ENCODE measurements around the gene TK1.

The TK1 gene

DNA sequence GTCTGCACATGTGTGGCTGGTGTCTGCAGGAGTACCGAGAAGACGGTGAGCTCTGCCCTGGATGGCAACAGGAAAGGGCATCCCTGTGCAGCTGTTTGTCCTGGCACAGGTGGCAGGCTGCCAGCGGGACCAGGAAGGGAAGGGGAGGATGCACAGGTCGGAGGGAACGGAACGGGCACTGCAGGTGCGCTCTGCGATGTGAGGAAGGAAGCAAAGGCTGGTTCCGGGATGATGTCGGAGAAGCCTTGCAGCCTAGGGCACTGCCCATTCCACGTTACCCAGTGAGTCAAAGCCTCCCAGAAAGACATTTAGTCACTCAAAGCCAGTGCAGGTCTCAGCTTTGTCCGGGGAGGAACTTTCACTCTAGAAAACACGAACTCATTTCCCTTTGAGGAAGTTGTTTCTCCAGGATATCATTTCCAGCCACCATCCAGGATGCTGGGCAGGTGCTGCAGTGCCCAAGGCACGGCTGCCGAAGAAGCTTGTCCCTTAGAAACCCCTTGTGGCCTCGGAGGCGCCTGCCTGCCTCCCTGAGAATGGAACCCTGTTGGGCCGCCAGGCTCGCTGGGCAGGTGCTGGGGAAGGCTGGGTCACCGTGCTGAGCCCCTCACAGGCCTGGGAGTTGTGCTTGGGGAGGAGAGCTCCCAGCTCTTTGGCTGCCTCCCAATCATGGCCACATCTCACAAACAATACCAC is 40.1 kb upstream of the TK1 start:
- H3K36me3 ChIP-seq (ENCODE audit: control insufficient read depth, insufficient read depth, low read length) = no peaks in the 10 kb centered on the region
- H3K9ac ChIP-seq (ENCODE audit: low read length) = no peak overlapping the region

DNA sequence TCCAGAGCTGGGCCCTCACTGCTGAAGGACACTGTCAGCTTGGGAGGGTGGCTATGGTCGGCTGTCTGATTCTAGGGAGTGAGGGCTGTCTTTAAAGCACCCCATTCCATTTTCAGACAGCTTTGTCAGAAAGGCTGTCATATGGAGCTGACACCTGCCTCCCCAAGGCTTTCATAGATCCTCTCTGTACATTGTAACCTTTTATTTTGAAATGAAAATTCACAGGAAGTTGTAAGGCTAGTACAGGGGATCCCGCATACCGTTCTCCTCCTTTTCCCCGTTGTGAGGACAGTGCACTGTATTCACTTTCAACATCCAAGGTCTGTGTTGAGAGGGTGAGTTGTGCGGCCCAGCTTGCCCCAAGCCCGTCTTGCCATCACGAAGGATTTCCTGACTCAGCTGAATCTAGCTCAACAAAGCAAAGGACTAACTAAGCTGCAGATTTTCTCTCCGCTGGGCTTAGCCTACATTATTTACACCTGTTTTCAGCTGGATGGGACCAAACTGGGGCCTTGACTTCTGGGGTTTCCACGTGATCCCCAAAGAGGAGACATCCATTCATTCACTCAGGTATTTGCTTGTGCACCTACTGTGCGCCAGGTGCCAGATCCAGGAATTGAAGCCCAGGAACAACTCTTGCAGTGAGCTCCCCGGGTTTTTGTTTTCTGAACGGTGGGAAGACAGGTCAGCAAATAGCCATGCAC is 39.4 kb upstream of the TK1 start:
- Histone ChIP-seq H3K36me3 (ENCODE audit: control insufficient read depth, insufficient read depth, low read length) (no peaks in the 10 kb centered on the region), H3K27ac (ENCODE audit: low read depth, low read length) (no peak overlapping the region), H3K4me3 (ENCODE audit: low read length) (no peak overlapping the region), H3K27me3 (ENCODE audit: control insufficient read depth, insufficient read depth, low read length) (peaks cover 10% of the 10 kb centered on the region), H3K4me1 (ENCODE audit: control insufficient read depth, insufficient read depth, low read length) (no peaks in the 10 kb centered on the region), H3K9ac (ENCODE audit: low read length) (no peak overlapping the region)

More for the DNA sequence above, 40.1 kb upstream of the TK1 start:
- H3K4me3 ChIP-seq (ENCODE audit: low read length) = no peak overlapping the region
- no peak overlapping the region for H3K27ac ChIP-seq (ENCODE audit: low read depth, low read length)
- H3K27me3 ChIP-seq (ENCODE audit: control insufficient read depth, insufficient read depth, low read length) = peaks cover 15% of the 10 kb centered on the region
- no peaks in the 10 kb centered on the region for H3K4me1 ChIP-seq (ENCODE audit: control insufficient read depth, insufficient read depth, low read length)

DNA sequence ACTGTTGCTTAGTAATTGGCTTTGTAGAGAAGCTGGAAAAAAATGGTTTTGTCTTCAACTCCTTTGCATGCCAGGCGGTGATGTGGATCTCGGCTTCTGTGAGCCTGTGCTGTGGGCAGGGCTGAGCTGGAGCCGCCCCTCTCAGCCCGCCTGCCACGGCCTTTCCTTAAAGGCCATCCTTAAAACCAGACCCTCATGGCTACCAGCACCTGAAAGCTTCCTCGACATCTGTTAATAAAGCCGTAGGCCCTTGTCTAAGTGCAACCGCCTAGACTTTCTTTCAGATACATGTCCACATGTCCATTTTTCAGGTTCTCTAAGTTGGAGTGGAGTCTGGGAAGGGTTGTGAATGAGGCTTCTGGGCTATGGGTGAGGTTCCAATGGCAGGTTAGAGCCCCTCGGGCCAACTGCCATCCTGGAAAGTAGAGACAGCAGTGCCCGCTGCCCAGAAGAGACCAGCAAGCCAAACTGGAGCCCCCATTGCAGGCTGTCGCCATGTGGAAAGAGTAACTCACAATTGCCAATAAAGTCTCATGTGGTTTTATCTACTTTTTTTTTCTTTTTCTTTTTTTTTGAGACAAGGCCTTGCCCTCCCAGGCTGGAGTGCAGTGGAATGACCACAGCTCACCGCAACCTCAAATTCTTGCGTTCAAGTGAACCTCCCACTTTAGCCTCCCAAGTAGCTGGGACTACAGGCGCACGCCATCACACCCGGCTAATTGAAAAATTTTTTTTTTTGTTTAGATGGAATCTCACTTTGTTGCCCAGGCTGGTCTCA is 38.4 kb upstream of the TK1 start:
- no peak overlapping the region for H3K4me3 ChIP-seq (ENCODE audit: low read length)
- peaks cover under 1% of the 10 kb centered on the region for H3K27me3 ChIP-seq (ENCODE audit: control insufficient read depth, insufficient read depth, low read length)
- H3K27ac ChIP-seq (ENCODE audit: low read depth, low read length) = no peak overlapping the region
- H3K36me3 ChIP-seq (ENCODE audit: control insufficient read depth, insufficient read depth, low read length) = no peaks in the 10 kb centered on the region
- no peak overlapping the region for H3K9ac ChIP-seq (ENCODE audit: low read length)
- no peaks in the 10 kb centered on the region for H3K4me1 ChIP-seq (ENCODE audit: control insufficient read depth, insufficient read depth, low read length)

DNA sequence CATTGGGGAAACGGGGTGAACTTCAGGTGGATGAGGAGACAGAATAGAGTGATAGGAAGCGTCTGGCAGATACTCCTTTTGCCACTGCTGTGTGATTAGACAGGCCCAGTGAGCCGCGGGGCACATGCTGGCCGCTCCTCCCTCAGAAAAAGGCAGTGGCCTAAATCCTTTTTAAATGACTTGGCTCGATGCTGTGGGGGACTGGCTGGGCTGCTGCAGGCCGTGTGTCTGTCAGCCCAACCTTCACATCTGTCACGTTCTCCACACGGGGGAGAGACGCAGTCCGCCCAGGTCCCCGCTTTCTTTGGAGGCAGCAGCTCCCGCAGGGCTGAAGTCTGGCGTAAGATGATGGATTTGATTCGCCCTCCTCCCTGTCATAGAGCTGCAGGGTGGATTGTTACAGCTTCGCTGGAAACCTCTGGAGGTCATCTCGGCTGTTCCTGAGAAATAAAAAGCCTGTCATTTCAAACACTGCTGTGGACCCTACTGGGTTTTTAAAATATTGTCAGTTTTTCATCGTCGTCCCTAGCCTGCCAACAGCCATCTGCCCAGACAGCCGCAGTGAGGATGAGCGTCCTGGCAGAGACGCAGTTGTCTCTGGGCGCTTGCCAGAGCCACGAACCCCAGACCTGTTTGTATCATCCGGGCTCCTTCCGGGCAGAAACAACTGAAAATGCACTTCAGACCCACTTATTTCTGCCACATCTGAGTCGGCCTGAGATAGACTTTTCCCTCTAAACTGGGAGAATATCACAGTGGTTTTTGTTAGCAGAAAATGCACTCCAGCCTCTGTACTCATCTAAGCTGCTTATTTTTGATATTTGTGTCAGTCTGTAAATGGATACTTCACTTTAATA is 37.6 kb upstream of the TK1 start:
- Histone ChIP-seq H3K27me3 (ENCODE audit: control insufficient read depth, insufficient read depth, low read length) (no peaks in the 10 kb centered on the region), H3K4me3 (ENCODE audit: low read length) (no peak overlapping the region), H3K27ac (ENCODE audit: low read depth, low read length) (no peak overlapping the region), H3K9ac (ENCODE audit: low read length) (no peak overlapping the region), H3K36me3 (ENCODE audit: control insufficient read depth, insufficient read depth, low read length) (no peaks in the 10 kb centered on the region), H3K4me1 (ENCODE audit: control insufficient read depth, insufficient read depth, low read length) (no peaks in the 10 kb centered on the region)

DNA sequence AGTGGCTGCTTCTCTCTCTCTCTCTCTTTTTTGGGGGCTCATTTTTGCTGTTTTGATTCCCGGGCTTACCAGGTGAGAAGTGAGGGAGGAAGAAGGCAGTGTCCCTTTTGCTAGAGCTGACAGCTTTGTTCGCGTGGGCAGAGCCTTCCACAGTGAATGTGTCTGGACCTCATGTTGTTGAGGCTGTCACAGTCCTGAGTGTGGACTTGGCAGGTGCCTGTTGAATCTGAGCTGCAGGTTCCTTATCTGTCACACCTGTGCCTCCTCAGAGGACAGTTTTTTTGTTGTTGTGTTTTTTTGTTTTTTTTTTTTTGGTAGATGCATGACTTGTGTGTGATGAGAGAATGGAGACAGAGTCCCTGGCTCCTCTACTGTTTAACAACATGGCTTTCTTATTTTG is 36.9 kb upstream of the TK1 start:
- no peak overlapping the region for H3K9ac ChIP-seq (ENCODE audit: low read length)
- no peaks in the 10 kb centered on the region for H3K4me1 ChIP-seq (ENCODE audit: control insufficient read depth, insufficient read depth, low read length)
- no peaks in the 10 kb centered on the region for H3K27me3 ChIP-seq (ENCODE audit: control insufficient read depth, insufficient read depth, low read length)
- H3K36me3 ChIP-seq (ENCODE audit: control insufficient read depth, insufficient read depth, low read length) = no peaks in the 10 kb centered on the region
- H3K4me3 ChIP-seq (ENCODE audit: low read length) = no peak overlapping the region
- H3K27ac ChIP-seq (ENCODE audit: low read depth, low read length) = no peak overlapping the region

DNA sequence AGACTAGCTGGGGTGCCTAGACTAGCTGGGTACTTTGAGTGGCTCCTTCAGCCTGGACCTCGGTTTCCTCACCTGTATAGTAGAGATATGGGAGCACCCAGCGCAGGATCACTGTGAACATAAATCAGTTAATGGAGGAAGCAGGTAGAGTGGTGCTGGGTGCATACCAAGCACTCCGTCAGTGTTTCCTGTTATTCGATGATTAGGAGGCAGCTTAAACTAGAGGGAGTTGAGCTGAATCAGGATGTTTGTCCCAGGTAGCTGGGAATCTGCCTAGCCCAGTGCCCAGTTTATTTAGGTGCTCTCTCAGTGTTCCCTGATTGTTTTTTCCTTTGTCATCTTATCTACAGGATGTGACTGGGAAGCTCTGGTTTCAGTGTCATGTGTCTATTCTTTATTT is 36.2 kb upstream of the TK1 start:
- H3K36me3 ChIP-seq (ENCODE audit: control insufficient read depth, insufficient read depth, low read length) = no peaks in the 10 kb centered on the region
- no peaks in the 10 kb centered on the region for H3K4me1 ChIP-seq (ENCODE audit: control insufficient read depth, insufficient read depth, low read length)
- no peak overlapping the region for H3K9ac ChIP-seq (ENCODE audit: low read length)
- H3K4me3 ChIP-seq (ENCODE audit: low read length) = no peak overlapping the region
- no peak overlapping the region for H3K27ac ChIP-seq (ENCODE audit: low read depth, low read length)
- H3K27me3 ChIP-seq (ENCODE audit: control insufficient read depth, insufficient read depth, low read length) = no peaks in the 10 kb centered on the region

DNA sequence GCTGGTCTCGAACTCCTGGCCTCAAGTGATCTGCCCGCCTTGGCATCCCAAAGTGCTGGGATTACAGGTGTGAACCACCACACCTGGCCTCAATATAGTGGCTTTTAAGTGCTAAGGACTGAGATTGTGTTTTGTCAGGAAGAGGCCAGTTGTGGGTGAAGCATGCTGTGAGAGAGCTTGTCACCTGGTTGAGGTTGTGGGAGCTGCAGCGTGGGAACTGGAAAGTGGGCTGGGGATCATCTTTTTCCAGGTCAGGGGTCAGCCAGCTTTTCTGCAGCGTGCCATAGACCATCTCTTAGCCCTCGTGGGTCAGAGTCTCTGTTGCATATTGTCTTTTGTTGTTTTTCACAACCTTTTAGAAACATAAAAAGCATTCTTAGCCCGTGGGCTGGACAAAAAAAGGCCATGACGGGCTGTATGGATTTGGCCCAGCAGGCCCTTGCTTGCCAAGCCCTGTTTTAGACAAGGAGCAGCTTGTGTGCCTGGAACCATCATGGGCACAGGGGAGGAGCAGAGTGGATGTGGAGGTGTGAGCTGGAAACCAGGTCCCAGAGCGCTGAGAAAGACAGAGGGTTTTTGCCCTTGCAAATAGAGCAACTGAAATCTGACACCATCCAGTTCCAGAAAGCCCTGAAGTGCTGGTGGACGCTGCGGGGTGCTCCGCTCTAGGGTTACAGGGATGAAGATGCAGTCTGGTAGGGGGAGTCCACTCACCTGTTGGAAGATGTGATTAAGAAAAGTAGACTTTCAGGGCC is 32.7 kb upstream of the TK1 start:
- no peaks in the 10 kb centered on the region for H3K27me3 ChIP-seq (ENCODE audit: control insufficient read depth, insufficient read depth, low read length)
- no peak overlapping the region for H3K9ac ChIP-seq (ENCODE audit: low read length)
- no peaks in the 10 kb centered on the region for H3K4me1 ChIP-seq (ENCODE audit: control insufficient read depth, insufficient read depth, low read length)
- no peak overlapping the region for H3K4me3 ChIP-seq (ENCODE audit: low read length)
- no peaks in the 10 kb centered on the region for H3K36me3 ChIP-seq (ENCODE audit: control insufficient read depth, insufficient read depth, low read length)
- H3K27ac ChIP-seq (ENCODE audit: low read depth, low read length) = no peak overlapping the region

DNA sequence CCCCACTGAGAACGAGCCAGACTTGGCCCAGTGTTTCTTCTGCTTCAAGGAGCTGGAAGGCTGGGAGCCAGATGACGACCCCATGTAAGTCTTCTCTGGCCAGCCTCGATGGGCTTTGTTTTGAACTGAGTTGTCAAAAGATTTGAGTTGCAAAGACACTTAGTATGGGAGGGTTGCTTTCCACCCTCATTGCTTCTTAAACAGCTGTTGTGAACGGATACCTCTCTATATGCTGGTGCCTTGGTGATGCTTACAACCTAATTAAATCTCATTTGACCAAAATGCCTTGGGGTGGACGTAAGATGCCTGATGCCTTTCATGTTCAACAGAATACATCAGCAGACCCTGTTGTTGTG is 27.8 kb upstream of the TK1 start:
- peak overlapping the region; percentile 59 for H3K4me3 ChIP-seq (ENCODE audit: low read length)
- no peaks in the 10 kb centered on the region for H3K4me1 ChIP-seq (ENCODE audit: control insufficient read depth, insufficient read depth, low read length)
- H3K27me3 ChIP-seq (ENCODE audit: control insufficient read depth, insufficient read depth, low read length) = no peaks in the 10 kb centered on the region
- no peak overlapping the region for H3K27ac ChIP-seq (ENCODE audit: low read depth, low read length)
- H3K9ac ChIP-seq (ENCODE audit: low read length) = no peak overlapping the region
- H3K36me3 ChIP-seq (ENCODE audit: control insufficient read depth, insufficient read depth, low read length) = no peaks in the 10 kb centered on the region

DNA sequence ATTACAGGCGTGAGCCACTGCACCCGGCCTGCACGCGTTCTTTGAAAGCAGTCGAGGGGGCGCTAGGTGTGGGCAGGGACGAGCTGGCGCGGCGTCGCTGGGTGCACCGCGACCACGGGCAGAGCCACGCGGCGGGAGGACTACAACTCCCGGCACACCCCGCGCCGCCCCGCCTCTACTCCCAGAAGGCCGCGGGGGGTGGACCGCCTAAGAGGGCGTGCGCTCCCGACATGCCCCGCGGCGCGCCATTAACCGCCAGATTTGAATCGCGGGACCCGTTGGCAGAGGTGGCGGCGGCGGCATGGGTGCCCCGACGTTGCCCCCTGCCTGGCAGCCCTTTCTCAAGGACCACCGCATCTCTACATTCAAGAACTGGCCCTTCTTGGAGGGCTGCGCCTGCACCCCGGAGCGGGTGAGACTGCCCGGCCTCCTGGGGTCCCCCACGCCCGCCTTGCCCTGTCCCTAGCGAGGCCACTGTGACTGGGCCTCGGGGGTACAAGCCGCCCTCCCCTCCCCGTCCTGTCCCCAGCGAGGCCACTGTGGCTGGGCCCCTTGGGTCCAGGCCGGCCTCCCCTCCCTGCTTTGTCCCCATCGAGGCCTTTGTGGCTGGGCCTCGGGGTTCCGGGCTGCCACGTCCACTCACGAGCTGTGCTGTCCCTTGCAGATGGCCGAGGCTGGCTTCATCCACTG is 27.3 kb upstream of the TK1 start, which contains the start of gene BIRC5:
Gene BIRC5 (plus strand): TSS at position 238 of the 690 bp plus-strand sequence. CDS start 64 bp downstream, at position 302.
- peak within 1 kb of the TSS; percentile 59 for H3K4me3 ChIP-seq (ENCODE audit: low read length)
- H3K4me1 ChIP-seq (ENCODE audit: control insufficient read depth, insufficient read depth, low read length) = no peaks in the 10 kb centered on the region
- H3K9ac ChIP-seq (ENCODE audit: low read length) = no peak within 1 kb of the TSS
- no peak within 1 kb of the TSS for H3K27ac ChIP-seq (ENCODE audit: low read depth, low read length)
- no peaks in the 10 kb centered on the region for H3K36me3 ChIP-seq (ENCODE audit: control insufficient read depth, insufficient read depth, low read length)
- H3K27me3 ChIP-seq (ENCODE audit: control insufficient read depth, insufficient read depth, low read length) = no peaks in the 10 kb centered on the region

DNA sequence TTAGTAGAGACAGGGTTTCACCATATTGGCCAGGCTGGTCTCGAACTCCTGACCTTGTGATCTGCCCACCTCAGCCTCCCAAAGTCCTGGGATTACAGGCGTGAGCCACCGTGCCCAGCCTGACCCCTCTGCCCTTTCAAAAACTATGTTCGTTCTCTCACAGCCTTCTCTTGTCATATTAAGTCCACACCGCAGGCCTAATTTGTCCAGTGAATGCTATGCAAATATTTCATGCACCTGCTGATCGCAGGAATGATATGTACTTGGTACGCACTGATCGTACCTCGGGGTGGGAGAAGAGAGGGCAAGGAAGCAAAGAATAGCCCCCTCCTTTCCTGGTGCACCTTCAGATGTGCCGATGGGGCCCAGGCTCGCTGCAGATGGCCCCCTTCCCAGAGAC is 24.2 kb upstream of the TK1 start:
- no peaks in the 10 kb centered on the region for H3K27me3 ChIP-seq (ENCODE audit: control insufficient read depth, insufficient read depth, low read length)
- H3K27ac ChIP-seq (ENCODE audit: low read depth, low read length) = no peak overlapping the region
- peaks cover 2% of the 10 kb centered on the region for H3K36me3 ChIP-seq (ENCODE audit: control insufficient read depth, insufficient read depth, low read length)
- H3K9ac ChIP-seq (ENCODE audit: low read length) = no peak overlapping the region
- H3K4me3 ChIP-seq (ENCODE audit: low read length) = no peak overlapping the region
- no peaks in the 10 kb centered on the region for H3K4me1 ChIP-seq (ENCODE audit: control insufficient read depth, insufficient read depth, low read length)

DNA sequence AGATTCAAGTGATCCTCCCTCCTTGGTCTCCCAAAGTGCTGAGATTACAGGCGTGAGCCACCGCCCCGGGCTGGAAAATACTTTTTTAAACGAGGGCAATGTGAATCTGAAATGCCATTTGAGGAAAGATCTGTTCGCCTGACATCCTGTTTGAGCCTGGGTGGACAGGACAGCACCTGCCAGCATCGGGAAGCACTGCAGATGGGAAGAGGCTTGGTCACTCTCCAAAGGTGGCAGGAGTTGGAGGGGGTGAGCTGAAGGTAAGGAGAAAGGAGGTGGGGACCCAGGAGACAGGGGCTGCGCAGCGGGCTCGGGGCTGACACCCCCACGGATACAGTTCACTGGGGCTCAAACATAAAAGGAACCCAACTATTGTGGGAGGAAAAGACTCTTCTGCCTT is 23.3 kb upstream of the TK1 start:
- H3K4me3 ChIP-seq (ENCODE audit: low read length) = no peak overlapping the region
- H3K27me3 ChIP-seq (ENCODE audit: control insufficient read depth, insufficient read depth, low read length) = no peaks in the 10 kb centered on the region
- H3K27ac ChIP-seq (ENCODE audit: low read depth, low read length) = no peak overlapping the region
- peaks cover 2% of the 10 kb centered on the region for H3K36me3 ChIP-seq (ENCODE audit: control insufficient read depth, insufficient read depth, low read length)
- no peak overlapping the region for H3K9ac ChIP-seq (ENCODE audit: low read length)
- H3K4me1 ChIP-seq (ENCODE audit: control insufficient read depth, insufficient read depth, low read length) = no peaks in the 10 kb centered on the region
